Fibroblast of the conjunctiva (primary cell): ENCODE results near the gene TROAP.
A peak's percentile ranks its signal among the peaks of the same experiment; 100 is the strongest.
"Not testable (repeated sequence)": the region's sequence is repeated elsewhere in the genome, so short reads cannot be mapped to it uniquely, and the experiment has no call there.

Source experiments
- DNase-seq: peaks from one replicate; pipeline ENCODE4 v3.0.0-alpha.2; 2010; ENCODE audit warnings: low read depth

TROAP gene

GRCh38 chr12:49366652-49367380, 43.8 kb downstream of the TROAP start:
- peak; percentile 93 for DNase-seq

- no peak for DNase-seq
Measured at GRCh38 chr12:49367381-49368239, 44.6 kb downstream of the TROAP start, which contains the start of gene SPATS2. Gene SPATS2 (plus strand): TSS chr12:49367462. CDS start chr12:49461013, 93,551 bp downstream.

GRCh38 chr12:49368240-49368600, 45.2 kb downstream of the TROAP start:
- no peak for DNase-seq

GRCh38 chr12:49369411-49370145, 46.5 kb downstream of the TROAP start:
- no peak for DNase-seq

- DNase-seq, result no peak
Measured at GRCh38 chr12:49370539-49370938, 47.5 kb downstream of the TROAP start.

- no peak for DNase-seq
Measured at GRCh38 chr12:49375406-49375805, 52.4 kb downstream of the TROAP start.

- no peak for DNase-seq
Measured at GRCh38 chr12:49377386-49377785, 54.3 kb downstream of the TROAP start.

GRCh38 chr12:49380184-49380583, 57.1 kb downstream of the TROAP start:
- not testable (repeated sequence) for DNase-seq
